H1 (cell line): ENCODE measurements around the gene ACOX1. TPM values are rescaled to one million over a fixed set of nuclear protein-coding genes. Genes with fewer than 3 reads are reported as not detected.

ENCODE experiments used
- BCL11A ChIP-seq, 2 experiments: IDR thresholded peaks; one replicate each; pipeline ENCODE4 v1.6.1; 2011; ENCODE audit warnings: low read depth in 2 of 2, low read length in 2 of 2, mild to moderate bottlenecking in 2 of 2
- BRCA1 ChIP-seq: IDR thresholded peaks from 2 replicates; pipeline ENCODE4 v1.6.1; 2012; ENCODE audit warnings: low read depth, low read length, improper control_type of control experiment
- SIX5 ChIP-seq: IDR thresholded peaks from 2 replicates; pipeline ENCODE4 v1.6.1; 2011; ENCODE audit warnings: mild to moderate bottlenecking, low read depth, low read length
- polyA plus RNA-seq, 7 experiments: library from polyadenylated mRNA; depleted of rRNA in 3 of 7; stranded (reverse) in 5 of 7; unstranded in 2 of 7; fragments of >200 nt in 5 of 7; fragments of 200-250 nt in 2 of 7; gene quantifications; 1 replicate in 5 of 7; 2 replicates in 1 of 7; 4 replicates in 1 of 7; pipeline versions ENCODE4 v1.2.1 to v1.2.3, GENCODE V29; 2011 to 2013; ENCODE audit warnings: missing spikeins in 2 of 7, mixed read lengths in 2 of 7
- total RNA-seq: library from RNA; stranded (reverse); fragmentation: NEBNext Ultra II Directional; extraction: Animal tissue kit (Norgen Biotek cat#: 25700); gene quantifications from 2 replicates; pipeline ENCODE4 v1.2.1, GENCODE V29; 2021

ACOX1 gene
- total and polyA plus RNA-seq, 2 of the 8 experiments (the other 6 are each of a cell fraction or from before 2014, with no cell fraction given) = 10.5 to 30.4 TPM

- TF ChIP-seq SIX5 (no peak), BCL11A (IDR thresholded peaks at IDR 0.05; ENCODE audit: low read depth in 2 of 2, low read length in 2 of 2) (no peak), BRCA1 (no peak)
These were observed 46.3 kb upstream of the ACOX1 start (continued) for GRCh38 chr17:76025294-76025693.
